Measurements from ENCODE around the gene IL11.

IL11 gene

DNA sequence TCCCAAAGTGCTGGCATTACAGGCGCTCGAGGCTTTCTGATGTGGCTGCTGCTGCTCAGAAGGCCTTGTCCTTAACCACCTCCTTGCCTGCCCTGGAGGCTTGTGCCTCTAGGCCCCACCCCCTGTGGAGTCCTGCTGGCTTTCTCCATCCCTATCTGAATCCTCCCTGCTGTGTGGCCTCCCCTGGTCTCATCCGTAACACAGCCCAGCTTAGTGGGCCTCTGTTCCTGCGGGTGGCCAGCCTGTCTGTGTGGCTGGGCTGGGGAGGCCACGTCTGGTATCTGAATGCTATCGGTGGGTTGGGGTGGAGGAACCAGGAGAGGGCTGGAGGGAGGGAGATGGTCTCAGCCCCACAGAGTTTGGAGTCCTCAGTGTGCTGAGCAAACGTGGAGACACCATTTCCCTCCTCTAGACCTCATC is 20.2 kb upstream of the IL11 start:
- no peak for DNase-seq

DNA sequence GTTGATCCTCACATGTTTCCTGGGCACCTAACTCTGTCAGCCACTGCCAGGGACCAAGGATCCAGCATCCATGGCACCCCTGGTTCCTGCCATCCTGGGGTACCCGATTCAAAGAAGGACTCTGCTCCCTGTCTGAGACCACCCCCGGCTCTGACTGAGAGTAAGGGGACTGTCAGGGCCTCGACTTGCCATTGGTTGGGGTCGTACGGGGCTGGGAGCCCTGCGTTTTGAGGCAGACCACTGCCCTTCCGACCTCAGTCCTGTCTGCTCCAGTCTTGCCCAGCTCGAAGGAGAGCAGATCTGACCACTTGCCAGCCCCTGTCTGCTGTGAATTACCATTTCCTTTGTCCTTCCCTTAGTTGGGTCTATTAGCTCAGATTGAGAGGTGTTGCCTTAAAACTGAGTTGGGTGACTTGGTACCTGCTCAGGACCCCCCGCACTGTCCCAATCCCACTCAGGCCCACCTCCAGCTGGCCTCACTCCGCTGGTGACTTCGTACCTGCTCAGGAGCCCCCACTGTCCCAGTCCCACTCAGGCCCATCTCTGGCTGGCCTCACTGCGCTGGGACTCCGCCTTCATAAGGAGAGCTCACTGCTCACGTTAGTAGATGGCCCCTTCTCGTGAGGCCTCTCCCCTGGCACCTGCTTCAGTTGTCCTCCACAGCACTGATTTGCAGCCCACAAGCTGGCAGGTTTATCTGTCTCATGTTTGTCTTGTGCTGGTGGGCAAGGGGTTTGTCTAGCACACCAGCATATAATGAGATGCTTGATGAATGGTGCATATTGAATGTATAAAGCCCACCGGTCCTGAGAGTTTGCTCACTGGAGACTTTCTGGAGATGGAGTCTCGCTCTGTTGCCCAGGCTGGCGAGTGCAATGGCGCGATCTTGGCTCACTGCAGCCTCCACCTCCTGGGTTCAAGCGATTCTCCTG is 19.4 kb upstream of the IL11 start:
- DNase-seq = no peak

DNA sequence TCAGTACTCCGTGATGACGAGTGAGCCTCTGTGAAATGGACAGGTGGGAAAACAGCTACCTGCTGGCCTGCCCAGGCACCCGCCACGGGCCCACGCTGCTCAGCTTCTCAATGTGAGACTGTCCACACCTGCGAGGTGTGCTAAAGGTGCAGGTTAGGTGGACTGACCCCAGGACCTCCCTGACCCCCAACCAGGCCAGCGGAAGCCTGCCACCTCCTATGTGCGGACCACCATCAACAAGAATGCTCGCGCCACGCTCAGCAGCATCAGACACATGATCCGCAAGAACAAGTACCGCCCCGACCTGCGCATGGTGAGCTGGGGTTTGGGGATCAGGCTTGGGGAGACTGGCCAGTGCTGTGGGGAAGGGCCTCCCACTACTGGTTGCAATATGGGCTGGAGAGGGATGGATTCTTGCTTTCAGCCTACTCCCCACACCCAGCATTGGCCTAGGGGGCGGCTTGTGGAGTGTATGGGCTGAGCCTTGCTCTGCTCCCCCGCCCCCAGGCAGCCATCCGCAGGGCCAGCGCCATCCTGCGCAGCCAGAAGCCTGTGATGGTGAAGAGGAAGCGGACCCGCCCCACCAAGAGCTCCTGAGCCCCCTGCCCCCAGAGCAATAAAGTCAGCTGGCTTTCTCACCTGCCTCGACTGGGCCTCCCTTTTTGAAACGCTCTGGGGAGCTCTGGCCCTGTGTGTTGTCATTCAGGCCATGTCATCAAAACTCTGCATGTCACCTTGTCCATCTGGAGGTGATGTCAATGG is 17.7 kb upstream of the IL11 start:
- no peak for DNase-seq

DNA sequence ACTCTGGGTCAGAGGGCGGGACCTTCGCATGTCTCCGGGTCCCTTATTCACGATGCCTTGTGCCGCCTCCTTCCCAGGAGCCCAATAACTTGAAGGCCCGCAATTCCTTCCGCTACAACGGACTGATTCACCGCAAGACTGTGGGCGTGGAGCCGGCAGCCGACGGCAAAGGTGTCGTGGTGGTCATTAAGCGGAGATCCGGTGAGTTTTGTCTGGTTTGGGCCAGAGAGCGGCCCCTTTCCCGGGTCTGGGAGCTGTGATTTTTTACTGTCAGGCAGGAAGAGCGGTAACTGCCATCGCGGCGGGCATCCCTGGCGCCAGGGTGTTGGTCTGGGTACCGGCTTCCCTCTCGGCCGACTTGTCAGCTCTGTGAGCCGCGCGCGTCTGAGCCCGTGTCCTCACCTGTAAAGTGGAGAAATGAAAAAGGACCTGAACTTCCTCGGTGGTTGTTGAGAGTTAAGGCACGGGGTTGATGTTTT is 16.3 kb upstream of the IL11 start:
- no peak for DNase-seq

DNA sequence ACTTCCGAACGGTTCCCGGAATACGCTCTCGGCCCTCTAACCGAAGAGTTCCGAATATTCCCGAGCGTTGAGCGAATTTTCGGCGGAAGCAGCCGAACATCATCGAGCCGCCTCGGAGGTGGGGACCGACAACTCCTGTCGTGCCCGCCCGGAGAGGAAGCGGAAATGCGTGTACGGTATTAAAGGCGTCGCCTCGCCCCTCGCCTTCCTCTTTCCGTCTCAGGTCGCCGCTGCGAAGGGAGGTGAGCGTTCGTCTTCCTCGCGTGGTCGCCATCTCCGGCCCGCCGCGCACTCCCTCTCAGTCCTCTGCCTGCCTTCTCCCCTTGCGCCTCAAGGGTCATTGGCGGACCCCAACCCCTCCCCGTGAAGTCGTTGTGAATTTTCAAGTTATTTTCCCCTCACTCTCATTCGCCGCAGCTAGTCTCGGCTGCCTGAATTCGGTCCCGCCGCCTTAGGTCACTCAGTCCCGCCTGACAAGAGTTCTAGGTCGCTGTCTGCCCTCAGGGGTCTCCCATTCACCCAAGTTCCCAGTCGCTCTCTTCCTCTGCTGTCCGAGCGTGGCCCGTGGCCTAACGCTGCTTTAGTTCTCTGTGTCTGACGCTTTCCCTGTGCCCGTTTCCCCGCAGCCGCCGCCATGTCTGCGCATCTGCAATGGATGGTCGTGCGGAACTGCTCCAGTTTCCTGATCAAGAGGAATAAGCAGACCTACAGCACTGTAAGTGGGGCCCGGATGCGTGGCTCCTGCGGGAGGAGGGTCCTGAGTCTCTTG is 15.6 kb upstream of the IL11 start, which contains the start of gene RPL28:
TSS of gene RPL28 (plus strand) at position 209 of the 769 bp plus-strand sequence. CDS start at position 635, 426 bp downstream.
- peak; percentile 89 for DNase-seq

DNA sequence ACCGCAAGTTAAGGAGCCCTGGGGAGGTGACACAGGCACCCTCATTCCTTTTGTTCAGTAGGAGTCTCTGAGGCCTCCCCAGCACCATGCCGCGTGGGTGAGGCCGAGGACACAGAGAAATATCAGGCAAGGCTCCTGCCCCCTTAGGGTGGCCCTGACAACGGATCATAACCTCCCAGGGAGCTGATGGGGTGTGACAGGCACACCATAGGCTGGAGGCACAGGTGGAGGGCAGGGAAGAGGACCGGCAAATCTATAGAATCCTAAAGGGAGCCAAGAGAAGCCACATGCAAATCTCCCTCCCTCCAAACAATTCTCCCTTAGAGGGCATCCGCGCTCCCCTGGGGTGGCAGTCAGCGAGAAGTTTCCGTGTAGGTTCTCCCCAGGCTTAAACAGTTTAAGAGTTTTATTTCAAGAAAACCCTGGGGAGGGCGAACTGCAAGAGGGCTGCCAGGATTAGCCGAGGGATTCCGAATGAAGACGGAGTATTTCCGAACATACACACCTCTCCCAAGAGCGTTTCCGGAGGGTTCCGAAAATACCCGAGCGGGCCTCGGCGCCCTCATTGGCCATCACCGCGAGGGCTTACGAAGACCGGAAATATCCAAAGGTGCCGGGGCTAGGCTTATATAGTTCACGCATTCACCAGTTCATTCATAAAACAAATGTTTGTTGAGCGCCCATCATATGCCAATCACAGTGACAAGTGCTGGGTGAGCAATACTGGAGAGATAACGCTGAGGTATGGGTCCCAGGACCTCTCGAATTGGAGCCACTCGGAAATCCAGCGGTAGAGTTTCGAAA is 14.9 kb upstream of the IL11 start:
- DNase-seq = peak; percentile 88

DNA sequence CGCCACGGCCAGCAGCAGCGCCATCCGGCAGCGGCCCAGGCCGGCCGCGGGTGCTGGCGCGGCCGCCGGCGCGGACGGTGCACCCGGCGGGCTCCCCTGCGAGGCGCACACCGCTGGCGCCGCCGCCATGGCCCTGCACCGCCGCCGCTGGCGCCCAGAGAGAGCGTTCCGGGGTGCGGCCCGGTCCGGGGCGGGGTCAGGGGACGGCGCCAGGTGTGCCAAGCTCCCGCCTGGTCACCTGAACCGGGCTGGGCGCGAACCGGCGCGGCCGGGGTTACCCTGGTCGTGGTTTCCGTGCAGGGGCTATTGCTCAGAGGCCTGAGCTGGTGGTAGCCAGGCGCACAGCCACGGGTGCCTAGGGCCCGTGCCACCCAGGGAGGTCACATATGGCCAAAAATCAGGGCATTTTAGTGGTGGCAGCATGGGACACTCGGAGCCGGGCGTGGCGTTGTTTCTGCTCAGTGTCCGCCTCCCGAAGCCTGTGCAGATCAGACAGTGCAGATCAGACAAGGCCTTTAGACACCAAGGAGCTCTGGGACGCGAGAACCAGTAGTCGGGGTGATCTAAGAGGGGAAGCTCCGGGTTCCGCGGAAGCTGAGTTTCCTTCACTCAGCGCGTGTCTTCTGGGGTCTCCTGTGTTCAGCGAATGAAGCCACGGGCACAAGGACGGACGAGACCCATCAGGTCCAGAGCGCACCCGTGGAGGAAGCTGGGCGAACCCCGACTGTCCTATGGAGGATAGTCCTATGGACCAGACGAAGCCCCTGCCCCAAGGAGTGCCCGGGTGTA is 14.1 kb upstream of the IL11 start, which contains the start of gene TMEM238:
TSS of gene TMEM238 (minus strand) at position 162 of the 789 bp plus-strand sequence. CDS start at position 129, 33 bp downstream.
- no peak for DNase-seq

DNA sequence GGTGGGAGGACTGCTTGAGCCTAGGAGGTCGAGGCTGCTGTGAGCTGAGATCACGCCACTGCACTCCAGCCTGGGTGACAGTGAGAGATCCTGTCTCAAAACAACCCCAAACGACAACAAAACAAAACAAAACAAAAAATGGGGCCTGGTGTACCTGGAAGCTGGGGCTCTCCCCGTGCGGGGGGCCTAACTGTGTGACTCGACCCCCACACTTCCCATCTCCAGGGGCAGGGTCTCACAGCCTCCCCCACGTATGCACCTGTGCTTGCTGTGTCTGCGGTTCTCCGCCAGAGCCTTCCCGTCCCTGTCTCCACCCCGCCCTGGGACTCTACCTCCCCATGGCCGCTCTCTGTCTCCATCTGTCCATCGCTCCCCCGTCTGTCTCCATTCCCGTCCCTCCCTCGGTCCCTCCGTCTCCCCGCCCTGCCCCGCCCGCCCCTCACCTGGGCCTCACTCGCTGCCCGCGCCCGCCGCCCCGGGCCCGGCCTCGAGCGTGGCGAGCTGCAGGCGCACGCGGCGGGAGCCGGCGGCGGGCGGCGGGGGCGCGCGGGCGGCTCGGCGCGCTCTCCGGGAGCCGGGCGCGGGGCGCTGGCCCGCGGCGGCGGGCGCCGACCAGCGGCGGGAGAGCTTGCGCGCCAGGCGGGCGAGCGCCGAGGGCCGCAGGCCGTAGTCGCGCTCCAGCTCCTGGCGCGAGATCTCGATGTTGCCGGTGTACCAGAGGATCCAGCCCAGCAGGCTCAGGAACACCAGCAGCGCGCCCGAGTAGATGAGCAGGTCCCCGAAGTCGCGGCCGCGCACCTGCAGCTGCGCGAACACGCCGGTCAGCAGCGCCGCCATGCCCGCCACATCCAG is 13.2 kb upstream of the IL11 start:
- DNase-seq = no peak

DNA sequence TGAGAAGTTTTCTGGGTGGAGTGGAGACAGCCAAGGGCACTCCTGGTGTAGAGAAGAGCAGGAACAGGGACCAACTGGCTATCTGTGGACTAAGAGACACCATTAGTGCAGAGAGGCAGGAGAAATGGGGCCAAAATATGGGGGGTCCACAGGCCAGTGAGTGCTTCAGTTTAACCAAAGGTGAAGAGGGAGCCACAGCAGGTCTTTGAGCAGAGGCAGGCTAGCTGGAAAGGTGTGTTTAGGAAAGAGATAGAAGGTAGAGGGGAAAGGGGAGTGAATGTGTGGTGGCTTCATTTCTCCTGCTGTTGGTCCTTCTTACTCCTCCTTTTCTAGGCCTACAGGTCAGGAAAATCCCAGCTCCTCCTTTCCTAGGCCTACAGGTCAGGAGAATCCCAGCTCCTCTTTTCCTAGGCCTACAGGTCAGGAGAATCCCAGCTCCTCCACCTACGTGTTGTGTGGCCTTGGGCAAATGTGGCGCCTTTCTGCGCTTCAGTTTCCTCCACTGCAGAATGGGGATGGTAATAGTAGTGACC is 12.3 kb upstream of the IL11 start:
- no peak for DNase-seq

DNA sequence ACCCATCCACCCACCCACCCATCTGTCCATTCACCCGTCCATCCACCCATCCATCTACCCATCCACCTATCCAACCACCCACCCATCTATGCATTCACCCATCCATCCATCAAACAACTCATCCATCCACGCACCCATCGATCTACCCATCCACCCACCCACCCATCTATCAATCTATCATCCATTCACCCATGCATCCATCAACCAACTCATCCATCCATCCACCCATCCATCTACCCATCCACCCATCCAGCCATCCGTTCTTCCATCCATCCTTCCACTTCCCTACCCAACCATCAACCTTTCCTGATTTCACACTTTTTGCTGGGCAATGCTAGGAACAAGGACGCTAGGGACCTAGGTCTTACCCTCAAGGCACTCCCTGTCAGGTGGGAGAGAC is 11.8 kb upstream of the IL11 start:
- no peak for DNase-seq

DNA sequence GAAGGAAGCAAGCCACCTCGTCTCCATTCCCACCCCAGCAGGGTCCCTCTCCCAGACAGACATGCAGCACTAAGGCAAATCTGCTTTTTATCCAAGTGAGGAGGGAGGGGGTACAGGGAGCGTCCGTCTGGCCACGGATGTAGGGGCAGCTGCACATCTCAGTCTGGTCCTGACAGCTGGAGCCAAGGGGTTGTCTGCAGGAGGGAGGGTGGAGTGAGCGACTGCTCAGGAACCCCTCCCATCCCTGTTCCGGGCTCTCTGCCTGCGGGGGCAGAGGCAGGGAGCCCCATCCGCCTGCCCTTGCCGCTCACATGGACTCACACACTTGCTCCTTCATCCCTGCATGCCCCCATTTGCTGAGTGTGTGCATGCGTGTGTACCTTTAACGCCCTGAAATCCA is 8.9 kb upstream of the IL11 start:
- peak; percentile 42 for DNase-seq

DNA sequence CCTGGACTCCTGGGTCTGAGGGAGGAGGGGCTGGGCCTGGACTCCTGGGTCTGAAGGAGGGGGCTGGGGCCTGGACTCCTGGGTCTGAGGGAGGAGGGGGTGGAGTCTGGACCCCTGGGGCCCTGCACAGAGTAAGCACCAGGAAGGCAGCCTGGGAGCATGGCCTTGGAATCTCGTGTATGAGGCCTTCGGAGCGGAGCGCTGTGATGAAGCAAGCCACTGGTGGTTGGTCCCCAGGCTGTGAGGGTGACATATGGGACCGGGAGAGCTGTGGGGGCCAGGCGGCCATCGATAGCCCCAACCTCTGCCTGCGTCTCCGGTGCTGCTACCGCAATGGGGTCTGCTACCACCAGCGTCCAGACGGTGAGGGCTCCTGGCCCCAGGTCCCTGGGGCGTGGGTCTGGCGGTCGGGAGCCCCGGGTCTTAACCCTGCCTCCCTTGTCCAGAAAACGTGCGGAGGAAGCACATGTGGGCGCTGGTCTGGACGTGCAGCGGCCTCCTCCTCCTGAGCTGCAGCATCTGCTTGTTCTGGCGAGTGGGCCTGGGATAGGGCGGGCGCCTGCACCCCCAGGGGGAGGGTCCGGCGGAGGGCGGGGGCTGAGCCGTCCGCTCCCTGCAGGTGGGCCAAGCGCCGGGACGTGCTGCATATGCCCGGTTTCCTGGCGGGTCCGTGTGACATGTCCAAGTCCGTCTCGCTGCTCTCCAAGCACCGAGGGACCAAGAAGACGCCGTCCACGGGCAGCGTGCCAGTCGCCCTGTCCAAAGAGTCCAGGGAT is 7.3 kb upstream of the IL11 start:
- DNase-seq = no peak

DNA sequence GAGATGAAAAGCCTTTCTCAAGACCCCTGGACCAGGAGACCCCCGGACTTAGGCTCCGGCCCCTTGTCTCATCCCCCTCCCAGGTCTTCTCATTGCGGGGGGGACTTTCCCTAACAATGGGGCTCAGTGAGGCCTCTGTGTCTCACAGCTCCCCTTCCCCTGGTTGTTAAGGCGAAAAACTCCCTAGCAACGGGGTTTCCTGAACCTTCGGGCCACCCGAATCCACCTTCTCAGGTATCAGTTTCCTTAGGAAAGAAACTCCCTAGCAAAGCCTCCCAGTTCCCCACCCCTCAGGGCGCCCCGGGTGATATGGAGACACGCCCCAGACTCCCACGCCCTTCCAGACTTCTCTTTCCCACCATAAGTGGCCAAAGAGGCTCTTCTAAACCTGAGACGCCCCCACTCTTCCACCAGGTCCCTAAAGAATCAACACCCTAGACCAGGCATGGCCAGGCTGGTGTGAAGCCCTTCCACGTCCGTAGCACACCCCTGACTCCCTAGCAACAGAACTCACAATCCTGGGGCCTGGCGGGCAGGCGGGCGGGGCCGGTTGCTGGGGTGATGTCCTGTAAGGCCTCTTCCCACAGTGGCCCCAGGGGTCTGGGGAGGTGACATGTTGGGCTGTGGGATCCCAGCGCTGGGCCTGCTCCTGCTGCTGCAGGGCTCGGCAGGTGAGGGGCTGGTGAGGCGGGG is 6.1 kb upstream of the IL11 start, which contains the start of gene TMEM190:
TSS of gene TMEM190 (plus strand) at position 586 of the 693 bp plus-strand sequence. CDS start at position 614, 28 bp downstream.
- no peak for DNase-seq

DNA sequence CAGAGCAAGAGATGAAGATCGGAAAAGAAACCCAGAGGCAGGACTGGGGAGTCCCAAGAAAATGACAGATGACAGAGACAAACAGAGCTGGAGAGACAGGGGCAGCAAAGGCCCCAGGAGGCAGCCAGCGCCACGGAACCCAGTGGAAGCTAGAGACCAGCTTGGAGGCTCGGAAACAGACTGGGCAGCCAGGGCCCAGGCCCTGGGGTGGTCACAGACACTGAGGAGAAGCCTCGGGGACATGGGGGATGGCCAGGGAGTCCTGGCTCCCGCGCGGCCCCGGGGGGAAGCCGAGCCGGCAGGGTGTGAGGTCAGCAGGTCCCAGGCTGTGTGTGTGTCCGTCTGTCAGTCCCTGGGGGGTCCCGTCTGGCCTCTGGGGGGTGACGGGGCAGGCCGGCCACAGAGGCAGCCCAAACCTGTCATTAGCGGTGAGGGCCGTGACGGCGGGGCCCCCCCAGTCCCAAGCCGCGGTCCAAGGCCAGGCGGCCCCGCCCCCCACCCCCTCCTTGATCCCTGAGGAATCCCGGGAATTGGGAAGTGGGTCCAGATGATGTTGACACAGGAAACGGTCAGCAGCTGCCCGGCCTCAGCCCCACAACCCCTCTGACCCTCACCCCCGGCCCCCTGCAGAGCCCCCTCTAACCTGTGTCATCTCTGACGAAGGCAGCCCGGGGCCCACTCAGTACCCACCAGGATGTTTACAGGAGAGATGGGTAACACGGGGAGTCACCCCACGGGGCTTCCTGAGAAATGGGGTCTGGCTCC is 3.9 kb upstream of the IL11 start:
- DNase-seq = no peak

DNA sequence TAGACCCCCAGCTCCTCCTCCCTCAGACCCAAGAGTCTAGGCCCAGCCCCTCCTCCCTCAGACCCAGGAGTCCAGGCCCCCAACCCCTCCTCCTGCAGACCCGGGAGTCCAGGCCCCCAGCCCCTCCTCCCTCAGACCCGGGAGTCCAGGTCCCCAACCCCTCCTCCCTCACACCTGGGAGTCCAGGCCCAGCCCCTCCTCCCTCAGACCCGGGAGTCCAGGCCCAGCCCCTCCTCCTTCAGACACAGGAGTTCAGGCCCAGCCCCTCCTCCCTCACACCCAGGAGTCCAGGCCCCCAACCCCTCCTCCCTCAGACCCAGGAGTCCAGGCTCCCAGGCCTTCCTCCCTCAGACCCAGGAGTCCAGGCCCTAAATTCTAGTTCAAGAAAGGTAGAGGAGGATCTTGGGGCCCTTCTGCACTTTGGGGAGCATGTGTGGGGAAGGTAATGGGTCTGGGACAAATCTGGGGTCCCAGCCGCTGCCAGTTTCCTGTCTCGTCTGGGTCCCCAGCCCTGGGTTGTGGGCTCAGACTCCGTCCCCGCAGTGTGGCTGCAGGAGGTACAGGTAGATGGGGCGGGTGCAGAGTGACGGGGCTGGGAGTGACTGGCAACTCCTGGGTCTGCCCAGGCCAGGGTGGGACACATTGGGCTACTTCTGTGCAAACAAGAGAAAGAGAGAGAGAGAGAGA is 3.2 kb upstream of the IL11 start:
- DNase-seq = no peak

DNA sequence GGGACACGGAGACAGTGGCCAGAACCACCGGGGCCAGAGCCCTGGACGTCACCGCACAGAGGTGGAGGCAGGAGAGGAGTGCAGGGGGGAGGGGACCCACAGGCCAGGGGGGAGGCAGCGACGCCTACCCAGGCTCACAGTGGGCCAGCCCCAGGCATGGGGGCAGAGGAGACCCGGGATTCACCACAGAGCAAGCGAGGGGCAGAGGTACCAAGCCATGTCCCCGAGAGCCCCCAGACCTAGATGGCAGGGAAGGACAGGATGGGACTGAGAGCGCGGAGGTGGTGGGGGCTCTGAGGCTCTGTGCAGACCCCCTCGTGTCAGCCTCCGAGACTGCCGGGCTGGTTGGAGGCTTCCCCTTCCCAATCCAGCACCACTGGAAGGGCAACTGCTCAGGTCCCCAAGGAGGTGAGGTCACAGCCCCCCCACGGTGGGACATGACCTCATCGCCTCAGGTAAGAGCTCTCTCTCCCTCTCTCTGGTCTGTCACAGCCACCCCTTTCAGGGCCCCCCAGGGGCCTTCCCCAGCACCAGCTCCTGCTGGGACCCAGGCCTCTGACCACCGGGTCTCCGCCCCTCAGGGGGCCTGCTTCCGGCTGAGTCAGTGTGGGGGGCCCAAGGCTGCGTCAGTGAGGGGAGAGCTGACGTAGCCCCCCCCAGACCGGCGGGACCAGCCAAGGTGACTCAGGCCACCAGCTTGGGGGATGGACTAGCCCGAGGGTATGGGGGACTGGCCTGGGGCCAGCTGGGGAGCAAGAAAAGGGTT is 2.2 kb upstream of the IL11 start:
- DNase-seq = no peak

Measured in DMS 273 treated with DMSO at 0.1 percent for 48 hours (cell line).